Neural progenitor cell (in vitro differentiated cells): ENCODE data around the gene IGFN1. TPM values are rescaled to one million over a fixed set of nuclear protein-coding genes. Genes with fewer than 3 reads are reported as not detected.
A peak's percentile ranks its signal among the peaks of the same experiment; 100 is the strongest.

ENCODE experiments used
- DNase-seq: peaks from one replicate; pipeline ENCODE4 v3.0.0-alpha.2; 2016; ENCODE audit warnings: low spot score
- H2AFZ ChIP-seq: fragments of 200-600 bp; sonication (generic); replicated peaks from 2 replicates; pipeline ENCODE4 v1.6.1; 2016; ENCODE audit warnings: antibody characterized with exemption
- H3F3A ChIP-seq: fragments of 200-600 bp; sonication (generic); 2 replicates; pipeline ENCODE4 v1.6.1; 2016; ENCODE audit warnings: antibody characterized with exemption, low read depth
- H3K27ac ChIP-seq: fragments of 200-600 bp; sonication (generic); 2 replicates; pipeline ENCODE4 v1.5.1; 2016; ENCODE audit warnings: mild to moderate bottlenecking
- H3K27me3 ChIP-seq: fragments of 200-600 bp; sonication (generic); 2 replicates; pipeline ENCODE4 v1.6.1; 2016; ENCODE audit warnings: mild to moderate bottlenecking, moderate library complexity
- H3K36me3 ChIP-seq: fragments of 200-600 bp; sonication (generic); 2 replicates; pipeline ENCODE4 v1.5.1; 2016
- H3K4me1 ChIP-seq: fragments of 200-600 bp; sonication (generic); 2 replicates; pipeline ENCODE4 v1.6.1; 2016; ENCODE audit warnings: mixed run types
- H3K4me2 ChIP-seq: fragments of 200-600 bp; sonication (generic); 2 replicates; pipeline ENCODE4 v1.6.1; 2016
- H3K4me3 ChIP-seq: fragments of 200-600 bp; sonication (generic); 2 replicates; pipeline ENCODE4 v1.5.1; 2016
- H3K79me2 ChIP-seq: fragments of 200-600 bp; sonication (generic); 2 replicates; pipeline ENCODE4 v1.6.1; 2016; ENCODE audit warnings: low read depth
- H3K9ac ChIP-seq: fragments of 200-600 bp; sonication (generic); 2 replicates; pipeline ENCODE4 v1.6.1; 2016
- H3K9me3 ChIP-seq: fragments of 200-600 bp; sonication (generic); 2 replicates; pipeline ENCODE4 v1.5.1; 2016; ENCODE audit warnings: low read depth
- H4K20me1 ChIP-seq: fragments of 200-600 bp; sonication (generic); 2 replicates; pipeline ENCODE4 v1.6.1; 2016; ENCODE audit warnings: low read depth
- H3K27ac Mint-ChIP-seq: 3 replicates; pipeline ENCODE4 v1.8.0; 2021; ENCODE audit warnings: mixed read lengths
- H3K27me3 Mint-ChIP-seq: 2 replicates; pipeline ENCODE4 v1.8.0; 2022; ENCODE audit warnings: low read depth, mild to moderate bottlenecking, inconsistent platforms, moderate library complexity, mixed read lengths; ENCODE audit not compliant: insufficient read depth
- H3K36me3 Mint-ChIP-seq: 3 replicates; pipeline ENCODE4 v1.8.0; 2021; ENCODE audit warnings: mixed read lengths
- H3K4me1 Mint-ChIP-seq: 3 replicates; pipeline ENCODE4 v1.8.0; 2021; ENCODE audit warnings: mixed read lengths
- H3K4me3 Mint-ChIP-seq: 3 replicates; pipeline ENCODE4 v1.8.0; 2021; ENCODE audit warnings: mild to moderate bottlenecking, moderate library complexity, mixed read lengths
- H3K9me3 Mint-ChIP-seq: 3 replicates; pipeline ENCODE4 v1.8.0; 2020; ENCODE audit warnings: mixed read lengths
- EZH2 ChIP-seq: fragments of 200-600 bp; sonication (generic); IDR thresholded peaks from 2 replicates; pipeline ENCODE4 v1.6.1; 2017; ENCODE audit warnings: antibody characterized with exemption, mild to moderate bottlenecking, moderate library complexity
- EZH2phosphoT487 ChIP-seq: fragments of 200-600 bp; sonication (generic); IDR thresholded peaks from 2 replicates; pipeline ENCODE4 v1.6.1; 2017; ENCODE audit warnings: antibody characterized with exemption
- total RNA-seq: library from RNA; depleted of rRNA; stranded (reverse); fragments of >200 nt; gene quantifications from 2 replicates; pipeline ENCODE4 v1.2.3, GENCODE V29; 2015; ENCODE audit warnings: low replicate concordance
- TF ChIP-seq, protein P1 (sequence below): fragments of 200-600 bp; sonication (generic); IDR thresholded peaks from 2 replicates; pipeline ENCODE4 v1.5.1; 2017; ENCODE audit warnings: antibody characterized with exemption, mild to moderate bottlenecking

Gene IGFN1
- total RNA-seq, 1 donor from 2014 or later = not detected

DNA sequence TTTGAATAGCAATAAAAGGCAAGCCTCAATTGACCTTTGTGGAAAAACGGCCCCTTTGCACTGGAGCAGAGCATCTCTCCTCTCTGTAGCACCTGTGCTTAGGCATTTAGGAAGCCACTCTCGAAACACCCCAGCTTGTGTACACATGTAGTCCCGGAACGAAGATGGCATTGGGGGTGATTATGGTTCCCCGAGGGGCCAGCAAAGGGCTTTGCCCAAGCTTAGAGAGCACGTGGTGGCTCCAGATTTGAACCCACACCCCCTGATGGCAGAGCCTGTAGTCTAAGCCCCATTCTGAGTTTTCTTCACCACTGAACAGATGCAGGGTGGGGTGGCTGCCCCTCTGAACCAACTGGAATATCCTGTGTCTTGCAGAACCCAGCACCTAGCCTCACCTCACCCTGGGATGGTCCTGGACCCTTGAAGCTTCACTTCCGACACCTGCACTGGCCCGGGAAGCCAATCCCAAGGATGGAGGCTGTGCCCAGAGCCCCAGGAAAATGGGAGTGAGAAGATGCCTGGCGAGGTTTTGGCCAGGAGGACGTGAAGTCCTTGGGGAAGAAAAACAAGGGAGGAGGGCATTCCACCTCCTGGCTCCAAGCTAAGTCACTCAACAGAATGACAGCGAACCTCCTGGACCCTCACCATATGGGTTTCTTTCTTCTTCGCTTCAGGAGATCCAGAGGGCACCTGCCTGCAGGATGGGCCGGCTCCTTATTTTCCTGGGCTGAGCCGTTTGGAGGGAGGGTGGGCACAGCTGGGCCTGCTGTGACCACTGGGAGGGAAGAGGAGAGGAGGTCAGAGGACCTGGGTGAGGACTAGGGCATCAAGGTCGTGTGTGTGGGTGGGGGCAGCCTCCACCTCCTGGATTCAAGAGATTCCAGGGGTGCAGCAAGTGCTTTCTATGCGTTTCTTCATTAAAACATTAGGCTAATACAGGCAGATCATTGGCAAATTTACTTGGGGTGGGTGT, 37.7 kb downstream of the IGFN1 start:
- Histone ChIP-seq H3K36me3 (no peaks in the 10 kb centered on the region), H2AFZ (no peak overlapping the region), H3K27ac (no peak overlapping the region), H3K4me2 (no peak overlapping the region), H3K79me2 (no peaks in the 10 kb centered on the region), H4K20me1 (no peaks in the 10 kb centered on the region), H3K4me1 (no peaks in the 10 kb centered on the region), H3K9ac (no peak overlapping the region), H3K9me3 (no peaks in the 10 kb centered on the region), H3F3A (no peaks in the 10 kb centered on the region), H3K27me3 (no peaks in the 10 kb centered on the region), H3K4me3 (no peak overlapping the region)
- no peak for DNase-seq
- peaks cover 2% of the 10 kb centered on the region for H3K27me3 Mint-ChIP-seq
- no peaks in the 10 kb centered on the region for H3K36me3 Mint-ChIP-seq
- H3K27ac Mint-ChIP-seq = no peak overlapping the region
- H3K9me3 Mint-ChIP-seq = peaks cover 19% of the 10 kb centered on the region
- TF ChIP-seq EZH2 = no peak
- TF ChIP-seq, protein P1, sequence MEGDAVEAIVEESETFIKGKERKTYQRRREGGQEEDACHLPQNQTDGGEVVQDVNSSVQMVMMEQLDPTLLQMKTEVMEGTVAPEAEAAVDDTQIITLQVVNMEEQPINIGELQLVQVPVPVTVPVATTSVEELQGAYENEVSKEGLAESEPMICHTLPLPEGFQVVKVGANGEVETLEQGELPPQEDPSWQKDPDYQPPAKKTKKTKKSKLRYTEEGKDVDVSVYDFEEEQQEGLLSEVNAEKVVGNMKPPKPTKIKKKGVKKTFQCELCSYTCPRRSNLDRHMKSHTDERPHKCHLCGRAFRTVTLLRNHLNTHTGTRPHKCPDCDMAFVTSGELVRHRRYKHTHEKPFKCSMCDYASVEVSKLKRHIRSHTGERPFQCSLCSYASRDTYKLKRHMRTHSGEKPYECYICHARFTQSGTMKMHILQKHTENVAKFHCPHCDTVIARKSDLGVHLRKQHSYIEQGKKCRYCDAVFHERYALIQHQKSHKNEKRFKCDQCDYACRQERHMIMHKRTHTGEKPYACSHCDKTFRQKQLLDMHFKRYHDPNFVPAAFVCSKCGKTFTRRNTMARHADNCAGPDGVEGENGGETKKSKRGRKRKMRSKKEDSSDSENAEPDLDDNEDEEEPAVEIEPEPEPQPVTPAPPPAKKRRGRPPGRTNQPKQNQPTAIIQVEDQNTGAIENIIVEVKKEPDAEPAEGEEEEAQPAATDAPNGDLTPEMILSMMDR = no peak
- TF ChIP-seq EZH2phosphoT487 = no peak
- H3K4me3 Mint-ChIP-seq = no peak overlapping the region
- peaks cover 2% of the 10 kb centered on the region for H3K4me1 Mint-ChIP-seq

DNA sequence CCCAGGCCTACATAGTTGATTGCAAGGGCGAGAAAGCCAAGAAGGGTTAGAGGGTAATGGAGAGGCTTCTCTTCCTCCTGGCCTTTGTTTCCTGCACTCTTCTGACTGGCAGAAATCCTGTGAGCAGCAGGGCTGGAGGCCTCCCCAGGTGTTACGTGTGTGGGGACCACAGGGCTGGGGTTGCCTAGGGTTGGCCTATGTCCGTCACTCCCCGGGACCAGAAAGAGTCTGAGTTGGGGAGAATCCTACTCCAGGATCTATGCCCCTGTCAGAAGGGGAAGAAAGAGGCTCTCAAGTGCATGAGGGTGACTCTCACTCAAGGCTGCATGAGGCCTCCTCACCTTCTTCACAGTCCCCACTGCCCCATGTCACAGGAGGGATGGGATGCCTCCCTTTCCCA, 38.5 kb downstream of the IGFN1 start:
- Histone ChIP-seq H3K79me2 (no peaks in the 10 kb centered on the region), H3K4me2 (no peak overlapping the region), H3K27ac (no peak overlapping the region), H4K20me1 (no peaks in the 10 kb centered on the region), H3K4me1 (no peaks in the 10 kb centered on the region), H3K27me3 (no peaks in the 10 kb centered on the region), H3F3A (no peaks in the 10 kb centered on the region), H3K9me3 (no peaks in the 10 kb centered on the region), H3K9ac (no peak overlapping the region), H3K4me3 (no peak overlapping the region), H2AFZ (no peak overlapping the region), H3K36me3 (no peaks in the 10 kb centered on the region)
- TF ChIP-seq EZH2 = no peak
- TF ChIP-seq EZH2phosphoT487 = no peak
- TF ChIP-seq, protein P1 = no peak
- no peak for DNase-seq
- Mint-ChIP-seq H3K27ac (no peak overlapping the region), H3K4me1 (peaks cover 2% of the 10 kb centered on the region), H3K27me3 (peaks cover 2% of the 10 kb centered on the region), H3K36me3 (no peaks in the 10 kb centered on the region), H3K9me3 (peaks cover 23% of the 10 kb centered on the region), H3K4me3 (no peak overlapping the region)

DNA sequence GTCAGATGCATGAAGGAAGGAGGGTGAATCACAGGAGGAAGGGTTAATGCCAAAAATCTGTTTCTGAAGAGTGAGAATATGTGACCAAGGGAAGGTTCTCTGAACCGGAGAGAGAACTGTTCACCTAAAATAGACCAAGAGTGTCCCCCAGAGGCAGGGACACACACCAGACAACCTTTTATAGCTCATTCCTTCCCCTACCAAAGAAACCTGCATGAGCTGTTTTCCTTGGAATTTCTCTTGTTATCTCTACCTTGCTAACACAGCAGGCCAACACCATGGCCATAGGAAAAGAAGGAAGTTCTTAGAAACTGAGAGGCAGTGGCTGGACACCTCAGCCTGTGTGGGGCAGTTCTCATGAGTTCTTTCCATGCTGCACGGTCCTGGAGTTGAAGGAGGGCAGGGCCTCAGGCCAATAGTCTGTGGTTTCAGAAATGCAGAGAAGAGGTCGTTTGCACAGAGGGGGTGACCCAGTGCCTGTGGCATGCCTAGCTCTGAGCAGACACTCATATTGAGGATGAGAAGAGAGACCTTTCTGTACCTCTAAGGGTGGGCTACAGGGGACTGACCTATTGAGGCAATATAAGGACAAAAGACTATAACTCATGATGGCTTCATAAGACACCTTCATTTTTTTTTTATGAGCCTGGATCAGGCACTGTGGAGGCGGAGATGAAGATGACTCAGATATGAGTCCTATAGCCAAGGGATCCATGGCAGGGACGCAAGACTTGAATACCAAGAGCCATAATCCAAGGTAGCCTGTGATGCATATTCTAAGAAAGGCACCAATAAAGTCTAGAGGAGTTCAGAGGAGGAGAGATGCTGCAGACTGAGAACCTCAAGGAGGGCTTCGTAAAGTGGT, 39.4 kb downstream of the IGFN1 start:
- H3K9me3 ChIP-seq = no peaks in the 10 kb centered on the region
- H3K4me2 ChIP-seq = no peak overlapping the region
- no peak overlapping the region for H3K9ac ChIP-seq
- Mint-ChIP-seq H3K27me3 (no peaks in the 10 kb centered on the region), H3K9me3 (peaks cover 23% of the 10 kb centered on the region), H3K4me3 (no peak overlapping the region), H3K36me3 (no peaks in the 10 kb centered on the region), H3K4me1 (no peaks in the 10 kb centered on the region), H3K27ac (no peak overlapping the region)
- H3K79me2 ChIP-seq = no peaks in the 10 kb centered on the region
- no peaks in the 10 kb centered on the region for H3K27me3 ChIP-seq
- no peak overlapping the region for H3K4me3 ChIP-seq
- no peak for DNase-seq
- H3K27ac ChIP-seq = no peak overlapping the region
- TF ChIP-seq, protein P1 = peak; percentile 25
- TF ChIP-seq EZH2phosphoT487 = no peak
- H3K4me1 ChIP-seq = no peaks in the 10 kb centered on the region
- no peaks in the 10 kb centered on the region for H3F3A ChIP-seq
- H4K20me1 ChIP-seq = no peaks in the 10 kb centered on the region
- no peak overlapping the region for H2AFZ ChIP-seq
- H3K36me3 ChIP-seq = no peaks in the 10 kb centered on the region
